DOHH2 (cell line): ENCODE results near the gene RTTN.

Experiments used
- EZH2phosphoT487 ChIP-seq: fragments of 200-600 bp; sonication (generic); IDR thresholded peaks from 2 replicates; pipeline ENCODE4 v1.6.1; 2017; ENCODE audit warnings: borderline replicate concordance, mild to moderate bottlenecking, antibody characterized with exemption, low read length, moderate library complexity, mixed read lengths
- TF ChIP-seq, protein P1 (sequence below): fragments of 200-600 bp; sonication (generic); IDR thresholded peaks from one replicate; pipeline ENCODE4 v1.5.1; 2014; ENCODE audit warnings: antibody characterized with exemption, mild to moderate bottlenecking, low read depth, low read length; ENCODE audit not compliant: poor library complexity, severe bottlenecking

GRCh38 chr18:70110678-70111077 is 94.8 kb downstream of the RTTN start:
- no peak for TF ChIP-seq EZH2phosphoT487
- TF ChIP-seq, protein P1, sequence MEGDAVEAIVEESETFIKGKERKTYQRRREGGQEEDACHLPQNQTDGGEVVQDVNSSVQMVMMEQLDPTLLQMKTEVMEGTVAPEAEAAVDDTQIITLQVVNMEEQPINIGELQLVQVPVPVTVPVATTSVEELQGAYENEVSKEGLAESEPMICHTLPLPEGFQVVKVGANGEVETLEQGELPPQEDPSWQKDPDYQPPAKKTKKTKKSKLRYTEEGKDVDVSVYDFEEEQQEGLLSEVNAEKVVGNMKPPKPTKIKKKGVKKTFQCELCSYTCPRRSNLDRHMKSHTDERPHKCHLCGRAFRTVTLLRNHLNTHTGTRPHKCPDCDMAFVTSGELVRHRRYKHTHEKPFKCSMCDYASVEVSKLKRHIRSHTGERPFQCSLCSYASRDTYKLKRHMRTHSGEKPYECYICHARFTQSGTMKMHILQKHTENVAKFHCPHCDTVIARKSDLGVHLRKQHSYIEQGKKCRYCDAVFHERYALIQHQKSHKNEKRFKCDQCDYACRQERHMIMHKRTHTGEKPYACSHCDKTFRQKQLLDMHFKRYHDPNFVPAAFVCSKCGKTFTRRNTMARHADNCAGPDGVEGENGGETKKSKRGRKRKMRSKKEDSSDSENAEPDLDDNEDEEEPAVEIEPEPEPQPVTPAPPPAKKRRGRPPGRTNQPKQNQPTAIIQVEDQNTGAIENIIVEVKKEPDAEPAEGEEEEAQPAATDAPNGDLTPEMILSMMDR = no peak
